Measurements from ENCODE around the gene ANK3.

The ANK3 gene

DNA sequence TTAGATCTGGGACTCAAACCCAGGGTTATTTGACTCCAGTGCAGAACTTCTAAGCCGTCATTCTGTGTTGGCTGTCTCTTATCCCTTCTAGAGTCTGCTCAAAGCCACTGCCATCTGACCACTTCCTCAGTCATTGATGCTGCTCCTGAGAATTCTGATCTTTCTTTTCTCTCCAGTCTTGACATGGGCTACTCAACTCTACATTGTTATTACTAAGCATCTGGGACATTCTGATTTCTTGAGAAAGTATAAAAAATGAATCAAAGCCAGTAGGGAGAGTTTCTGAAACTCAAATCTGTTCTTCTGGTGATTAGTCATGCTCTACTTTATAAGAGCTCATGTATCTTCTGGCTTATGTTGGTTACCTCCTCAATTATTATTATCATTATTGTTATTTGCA lies 48.7 kb downstream of the ANK3 start:
- DNase-seq = no peak

DNA sequence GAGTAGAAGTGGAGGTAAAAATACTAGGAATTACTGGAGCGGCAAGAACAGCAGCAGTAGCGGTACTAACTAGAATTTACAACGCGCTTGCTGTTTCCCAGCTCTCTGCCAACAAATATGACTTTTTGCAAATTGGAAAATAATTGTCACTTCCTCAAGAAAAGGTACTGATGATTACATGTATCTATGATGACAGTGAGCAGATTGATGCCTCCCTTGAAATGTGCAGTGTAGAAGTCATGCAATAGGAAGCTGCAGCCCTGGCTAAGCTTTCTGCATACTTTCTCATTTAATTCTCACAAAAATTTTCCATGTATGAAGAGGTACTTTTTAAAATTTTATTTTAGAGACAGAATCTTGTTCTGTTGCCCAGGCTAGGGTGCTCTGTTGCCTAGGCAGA lies 49.9 kb downstream of the ANK3 start:
- DNase-seq = no peak

GRCh38 chr10:60338786-60339185 lies 50.9 kb downstream of the ANK3 start:
- DNase-seq = no peak

DNA sequence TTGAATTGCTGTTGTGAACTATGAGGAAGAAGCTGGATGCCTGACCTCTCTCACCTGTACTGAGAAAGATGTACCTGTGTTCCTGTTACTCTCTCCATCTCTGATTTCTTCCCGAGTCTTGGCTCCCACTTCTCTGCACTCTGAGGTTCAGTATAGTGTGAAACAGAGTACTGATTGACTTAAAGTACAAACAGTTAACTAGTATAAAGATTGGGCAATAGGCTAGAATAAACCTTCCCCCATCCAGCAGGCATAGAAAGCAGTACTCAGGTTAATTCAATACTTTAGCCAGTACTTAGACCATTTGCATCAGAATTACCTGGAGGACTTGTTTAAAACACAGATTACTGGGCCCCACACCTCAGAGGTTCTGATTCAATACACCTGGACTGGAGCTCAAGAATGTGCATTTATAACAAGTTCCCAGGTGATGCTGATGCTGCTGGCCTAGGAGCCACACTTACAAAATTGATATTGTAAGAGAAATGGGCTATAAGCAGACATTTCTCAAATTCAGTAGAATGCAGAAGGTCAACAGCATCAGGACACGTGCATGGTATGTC lies 51.6 kb downstream of the ANK3 start:
- no peak for DNase-seq

- DNase-seq = no peak
Measured at GRCh38 chr10:60336901-60337630, 52.6 kb downstream of the ANK3 start.

DNA sequence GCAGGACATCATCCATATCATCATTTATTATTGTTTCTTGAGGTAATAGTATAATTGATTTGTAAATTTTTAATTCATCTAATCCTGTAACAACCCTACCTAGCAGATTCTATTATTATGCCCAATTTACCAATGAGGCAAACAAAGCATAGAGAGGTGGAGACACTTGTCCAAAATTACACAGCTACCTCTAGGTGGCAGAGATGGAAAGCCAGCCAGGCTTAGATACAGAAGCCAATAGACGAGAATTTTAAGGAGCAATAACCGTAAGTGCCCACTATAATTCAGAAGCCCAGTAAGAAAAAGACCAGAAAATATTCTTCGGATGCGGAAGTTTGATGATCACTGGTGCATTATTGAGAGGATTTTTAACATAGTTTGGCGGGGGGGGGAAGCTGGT lies 54.0 kb downstream of the ANK3 start:
- no peak for DNase-seq

GRCh38 chr10:60334991-60335390 lies 54.7 kb downstream of the ANK3 start:
- no peak for DNase-seq

GRCh38 chr10:60332371-60332770 lies 57.3 kb downstream of the ANK3 start:
- no peak for DNase-seq

DNA sequence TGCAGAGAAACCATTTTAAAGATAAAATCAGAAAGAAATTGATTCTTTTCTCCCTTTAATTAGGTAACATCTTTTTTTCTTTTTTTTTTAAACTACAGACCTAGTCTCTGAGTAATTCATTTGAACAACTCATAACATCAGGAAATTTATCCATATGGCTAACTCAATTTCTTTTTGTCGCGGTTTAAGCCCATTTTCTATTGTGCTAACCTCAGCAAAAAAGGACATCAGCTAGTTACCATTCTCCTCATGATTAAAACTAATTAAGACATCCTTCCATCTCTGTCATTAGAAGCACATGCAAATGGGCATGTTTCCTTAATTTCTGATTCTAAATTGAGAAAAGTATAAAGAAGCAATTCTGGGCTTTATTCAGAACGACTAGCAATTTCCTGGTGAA lies 57.8 kb downstream of the ANK3 start:
- no peak for DNase-seq

DNA sequence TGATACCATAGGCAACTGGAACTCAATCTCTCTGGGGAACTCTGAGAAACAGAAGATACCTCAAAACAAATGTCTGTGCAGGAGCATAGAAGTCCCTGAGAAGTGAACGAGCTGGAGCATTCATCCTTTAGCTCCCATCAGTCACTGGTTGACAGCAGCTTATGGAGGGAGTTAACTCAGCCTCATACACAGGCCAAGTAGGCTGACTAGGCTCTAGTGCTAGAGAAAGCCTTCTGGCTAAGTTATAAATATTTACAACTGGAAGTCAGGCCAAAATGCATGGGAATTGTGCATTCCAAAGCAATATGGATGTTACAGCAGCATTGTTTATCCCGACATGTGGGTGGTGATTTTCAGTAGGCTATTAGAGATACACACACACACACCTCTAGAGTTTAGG lies 66.5 kb downstream of the ANK3 start:
- no peak for DNase-seq

DNA sequence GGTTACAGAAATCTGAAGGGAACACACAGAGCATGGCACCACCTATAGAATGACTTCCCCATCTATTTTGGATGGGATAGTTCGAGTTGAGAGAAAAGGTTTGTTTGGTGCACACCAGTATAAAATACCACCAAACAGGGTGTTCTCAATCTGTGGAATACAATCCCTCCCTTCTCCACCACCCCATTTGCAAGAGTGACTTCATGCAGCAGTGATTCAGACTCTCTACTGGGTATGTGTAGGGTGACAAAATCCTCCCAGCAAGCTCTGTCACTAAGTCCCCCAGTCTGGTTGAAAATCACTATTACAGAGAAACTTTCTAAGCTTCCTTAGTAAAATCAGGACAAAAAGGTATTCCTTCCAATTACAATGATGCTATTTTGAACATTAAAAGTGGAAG lies 69.0 kb downstream of the ANK3 start:
- DNase-seq = no peak

- DNase-seq = no peak
Measured at GRCh38 chr10:60316029-60316428, 73.6 kb downstream of the ANK3 start.

DNA sequence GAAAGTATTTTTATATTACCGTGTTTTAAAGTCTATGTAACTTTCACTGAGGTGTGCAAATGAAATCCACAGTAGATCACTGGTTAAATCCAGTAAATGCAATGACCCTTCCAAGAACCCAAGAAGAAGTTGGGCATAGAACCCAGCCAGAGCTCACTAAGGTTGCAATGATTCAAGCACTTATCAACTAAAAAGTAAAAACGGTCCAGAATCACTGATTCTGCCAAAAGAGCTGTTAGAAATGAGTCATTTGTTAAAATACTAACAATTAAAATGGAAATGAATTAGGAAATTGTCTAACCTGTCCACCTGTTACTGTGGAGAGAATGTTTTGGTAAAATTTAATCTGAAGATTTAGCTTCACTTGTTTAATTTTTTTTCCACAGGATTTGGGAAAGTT lies 74.4 kb downstream of the ANK3 start:
- no peak for DNase-seq

DNA sequence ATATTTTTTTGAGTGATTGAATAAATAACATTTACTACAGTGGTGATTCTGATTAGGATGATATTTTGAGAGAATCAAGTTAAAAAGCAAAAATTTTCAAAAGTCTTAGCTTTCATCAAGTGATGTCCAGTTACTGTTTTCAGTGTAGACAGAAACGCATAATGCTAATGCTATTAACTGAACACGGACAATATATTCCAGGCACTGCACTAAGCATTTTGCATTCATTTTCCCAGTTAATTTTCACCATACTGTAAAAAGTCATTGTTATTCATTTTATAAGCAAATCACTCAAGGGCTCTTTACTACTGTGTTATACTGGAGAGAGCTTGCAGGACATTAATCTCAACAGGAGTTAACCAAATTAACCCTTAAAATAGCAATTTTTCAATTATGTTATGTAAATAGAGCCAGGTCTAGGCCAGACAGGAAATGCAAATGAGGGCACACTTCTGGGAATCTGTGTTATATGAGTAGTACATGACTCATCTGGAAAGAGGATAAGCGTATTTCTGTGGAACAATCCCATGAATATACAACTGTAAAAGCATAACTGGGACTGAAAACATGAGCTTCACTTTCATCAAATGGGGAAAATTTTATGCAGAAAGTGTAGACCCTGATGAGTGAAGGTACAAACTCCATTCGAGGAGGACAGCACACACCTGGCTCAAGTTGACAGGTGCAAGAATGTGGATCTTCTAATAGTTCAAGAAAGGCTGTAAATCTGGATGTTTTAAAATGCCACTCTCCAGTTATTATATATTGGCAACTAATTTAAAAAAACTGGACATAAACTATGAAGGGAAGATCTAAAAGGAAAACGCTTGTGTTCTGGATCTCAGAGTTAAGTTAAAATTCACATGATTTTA lies 75.4 kb downstream of the ANK3 start:
- no peak for DNase-seq

DNA sequence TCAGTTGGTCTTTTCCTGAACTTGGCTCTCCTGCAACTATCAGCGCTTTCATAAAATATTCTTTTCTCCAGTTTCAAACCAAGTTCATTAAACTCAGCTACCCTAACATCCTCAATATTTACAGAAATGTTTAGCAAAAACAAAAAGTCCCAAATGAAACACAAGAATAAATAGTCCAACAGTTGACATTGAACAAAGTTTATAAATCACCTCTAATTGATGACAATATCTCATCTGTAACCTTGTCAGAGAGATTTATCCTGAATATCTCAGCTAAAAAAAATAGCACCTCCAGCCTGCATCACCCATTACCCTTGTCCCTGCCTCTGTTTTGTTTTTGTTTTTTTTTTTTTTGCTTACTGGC lies 76.1 kb downstream of the ANK3 start:
- no peak for DNase-seq

GRCh38 chr10:60312818-60313588 lies 76.7 kb downstream of the ANK3 start:
- DNase-seq = no peak

DNA sequence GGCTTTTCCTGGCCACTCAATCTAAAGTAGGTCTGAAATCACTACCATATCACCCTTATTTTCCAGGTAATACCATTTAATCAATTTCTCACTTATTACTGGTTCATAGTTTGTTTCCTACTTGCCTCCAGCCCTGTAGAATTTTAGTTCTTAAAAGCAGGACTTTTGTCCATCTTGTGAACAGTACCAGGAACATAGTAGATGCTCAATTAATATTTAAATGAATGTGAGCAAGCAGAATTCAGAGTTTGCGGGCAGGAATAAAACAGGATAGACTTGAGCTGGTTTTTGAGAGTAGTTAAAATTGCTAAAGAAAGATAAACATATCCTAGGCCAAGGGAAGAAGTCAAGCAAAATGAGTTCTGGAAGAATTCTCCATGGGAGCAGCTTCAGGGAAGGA lies 77.9 kb downstream of the ANK3 start:
- DNase-seq = no peak

GRCh38 chr10:60310740-60311139 lies 78.9 kb downstream of the ANK3 start:
- no peak for DNase-seq

GRCh38 chr10:60309891-60310290 lies 79.8 kb downstream of the ANK3 start:
- no peak for DNase-seq

GRCh38 chr10:60309371-60309770 lies 80.3 kb downstream of the ANK3 start:
- no peak for DNase-seq

- DNase-seq = no peak
Measured at GRCh38 chr10:60305380-60305892, 84.2 kb downstream of the ANK3 start.

DNA sequence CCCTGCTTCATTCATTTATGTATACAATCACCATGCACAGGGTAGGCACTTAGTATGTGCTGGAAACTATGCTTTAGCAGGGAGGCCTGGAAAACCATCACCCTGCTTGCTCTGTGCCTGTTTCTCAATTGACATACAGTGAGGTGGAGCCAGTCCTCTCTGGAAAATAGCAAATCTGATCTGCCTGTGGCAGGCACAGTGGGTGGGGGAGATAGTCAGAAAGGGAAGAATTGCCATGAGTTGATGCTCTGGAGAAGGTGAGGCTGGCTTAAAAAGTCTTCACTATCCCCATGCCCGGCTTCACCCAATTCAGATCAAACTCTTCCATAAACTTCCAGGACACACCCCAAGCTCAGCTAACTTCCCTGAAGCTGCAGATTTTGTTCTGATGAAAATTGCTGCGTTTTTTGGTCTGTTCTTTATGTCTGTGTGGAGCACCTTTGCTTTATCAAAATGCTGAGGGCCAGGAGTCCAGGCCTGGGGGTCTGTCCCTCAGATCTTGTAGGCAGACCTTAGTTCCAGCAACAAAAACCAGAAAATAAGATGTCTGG lies 84.8 kb downstream of the ANK3 start:
- no peak for DNase-seq

- no peak for DNase-seq
Measured at GRCh38 chr10:60303778-60304177, 85.9 kb downstream of the ANK3 start.
